GM18511 (cell line): ENCODE measurements around the gene FAM53B.
A peak's percentile ranks its signal among the peaks of the same experiment; 100 is the strongest.

Experiments used
- ATAC-seq: cut with Tn5 transposase; IDR thresholded peaks from one replicate; pipeline ENCODE4 v1.9.1; 2021; ENCODE audit warnings: mild to moderate bottlenecking, moderate library complexity; ENCODE audit not compliant: unreplicated experiment

The FAM53B gene

DNA sequence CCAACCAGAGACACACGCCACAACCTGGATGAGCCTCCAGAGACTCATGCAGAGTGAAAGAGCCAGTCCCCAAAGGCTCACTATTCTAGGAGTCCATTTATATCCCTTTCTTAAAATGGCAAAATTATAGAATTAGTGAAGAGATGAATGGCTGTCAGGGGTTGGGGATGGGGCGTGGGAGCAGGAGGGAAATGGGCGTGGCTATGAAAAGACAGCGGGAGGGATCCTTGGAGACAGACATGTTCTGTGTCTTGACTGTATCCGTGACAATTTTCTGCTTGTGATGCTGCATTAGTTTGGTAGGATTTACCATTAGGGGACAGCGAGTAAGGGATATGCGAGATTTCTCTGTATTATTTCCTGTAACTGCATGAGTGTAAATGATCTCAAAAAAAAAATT, 33.0 kb downstream of the FAM53B start:
- ATAC-seq: no peak

DNA sequence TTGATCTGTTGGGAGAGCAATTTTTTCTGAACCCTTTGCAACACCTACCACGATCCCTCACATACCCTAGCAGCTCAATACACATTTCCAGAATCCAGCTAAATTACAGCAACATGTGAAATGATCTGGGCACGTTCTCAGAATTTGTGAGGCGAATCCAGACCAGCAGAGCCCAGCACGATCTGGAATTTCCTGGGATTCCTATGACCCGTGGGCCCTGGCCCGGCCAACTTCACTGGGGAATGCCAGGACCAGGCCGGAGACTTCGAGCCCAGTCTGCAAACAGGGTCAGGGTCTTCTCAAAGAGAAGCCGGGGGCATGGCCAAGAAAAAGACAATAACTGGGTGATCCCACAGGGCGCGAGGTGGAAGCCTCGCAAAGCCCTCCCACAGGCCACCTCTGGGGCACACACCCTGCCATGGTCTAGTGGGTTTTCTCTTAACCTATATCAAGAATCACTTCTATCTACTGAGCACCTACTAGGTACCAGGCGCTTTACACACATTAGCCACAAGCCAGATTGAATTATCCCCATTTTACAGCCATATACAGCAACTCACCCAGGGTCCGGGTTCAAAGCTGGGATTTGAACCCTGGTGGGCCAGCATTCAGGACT, 33.8 kb downstream of the FAM53B start:
- no peak for ATAC-seq

DNA sequence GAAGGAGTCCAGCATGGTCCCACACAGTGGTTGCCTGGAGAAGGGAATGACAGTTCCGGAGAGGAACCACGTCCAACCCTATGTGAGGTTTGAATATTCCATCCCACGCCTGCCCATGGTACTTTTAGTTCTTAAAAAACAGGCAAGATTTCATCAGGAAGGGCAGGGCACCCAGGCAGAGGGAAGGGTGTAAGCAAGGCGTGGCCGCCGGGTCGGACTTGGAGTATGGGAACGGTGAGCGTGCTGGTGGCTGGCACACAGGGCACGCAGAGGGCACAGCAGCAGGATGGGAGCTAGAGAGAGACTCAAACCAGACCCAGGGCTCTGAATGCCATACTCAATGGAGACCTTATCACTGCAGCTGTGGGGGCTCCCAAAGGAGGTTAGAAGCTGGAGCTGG, 34.3 kb downstream of the FAM53B start:
- ATAC-seq: no peak

DNA sequence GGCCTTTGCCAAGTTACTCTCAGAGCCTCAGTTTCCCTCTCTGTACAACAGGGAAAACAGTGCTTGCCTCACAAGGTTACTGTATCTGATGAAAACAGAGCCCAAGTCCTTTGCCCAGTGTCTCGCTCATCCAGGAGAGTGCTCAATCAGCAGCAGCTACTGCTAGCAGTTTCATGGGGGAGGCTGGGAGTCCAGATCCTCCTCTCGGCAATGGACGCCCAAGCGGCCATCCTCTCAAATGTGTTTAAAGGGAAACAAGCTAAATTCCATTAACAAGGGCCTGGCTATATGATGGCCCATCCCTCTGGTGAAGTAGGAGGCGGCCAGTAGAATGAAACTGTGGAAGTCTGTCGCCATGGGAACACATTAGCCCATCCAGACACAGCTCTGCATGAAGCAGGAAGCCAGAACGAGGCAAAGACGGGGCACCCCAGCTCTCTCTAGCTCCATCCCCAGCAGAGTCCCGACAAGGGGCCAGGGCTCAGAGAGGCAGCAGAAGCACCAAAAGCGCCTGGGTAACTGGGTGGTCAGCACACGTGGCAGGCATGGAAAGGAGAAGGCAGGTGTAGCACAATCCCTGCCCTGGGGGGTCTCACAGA, 35.2 kb downstream of the FAM53B start:
- ATAC-seq: no peak

DNA sequence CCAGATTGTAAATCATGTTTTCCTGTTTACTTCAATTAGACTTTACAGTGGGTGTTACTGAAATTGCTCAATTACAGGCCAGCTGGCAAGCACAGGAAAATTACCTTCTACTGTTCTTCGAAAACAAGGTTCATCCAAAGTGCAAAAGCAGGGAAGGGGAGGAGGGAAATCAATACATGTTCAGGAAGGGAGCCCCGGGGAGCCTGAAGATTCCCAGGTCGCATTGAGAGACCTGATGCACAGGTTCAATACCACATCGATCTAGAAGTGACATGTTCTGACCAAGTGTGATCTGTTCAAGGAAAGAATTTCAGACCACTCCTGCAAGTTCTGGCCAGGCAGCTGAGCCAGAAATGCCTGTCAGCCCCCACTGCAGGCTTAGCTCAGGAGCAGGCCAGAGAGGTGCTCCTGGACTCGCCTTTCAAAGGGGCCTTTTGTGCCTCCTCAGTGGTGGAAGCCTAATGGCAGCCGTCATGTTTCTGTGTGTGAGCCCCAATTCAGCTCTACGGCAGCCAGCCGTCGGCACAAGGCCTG, 35.9 kb downstream of the FAM53B start:
- ATAC-seq: no peak

DNA sequence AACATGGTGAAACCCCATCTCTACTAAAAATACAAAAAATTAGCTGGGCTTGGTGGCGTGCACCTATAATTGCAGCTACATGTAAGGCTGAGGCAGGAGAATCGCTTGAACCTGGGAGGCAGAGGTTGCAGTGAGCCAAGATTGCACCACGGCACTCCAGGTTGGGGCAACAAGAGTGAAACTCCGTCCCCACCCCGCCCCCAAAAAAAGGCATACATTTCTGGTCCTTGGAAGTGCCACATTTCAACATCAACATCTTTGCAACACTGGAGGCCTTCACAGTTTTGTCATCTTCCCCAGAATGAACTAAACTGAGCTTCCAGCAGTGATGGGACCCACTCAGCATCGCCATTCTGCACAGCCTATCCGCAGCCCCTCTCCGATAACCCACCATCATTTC, 36.6 kb downstream of the FAM53B start:
- no peak for ATAC-seq

DNA sequence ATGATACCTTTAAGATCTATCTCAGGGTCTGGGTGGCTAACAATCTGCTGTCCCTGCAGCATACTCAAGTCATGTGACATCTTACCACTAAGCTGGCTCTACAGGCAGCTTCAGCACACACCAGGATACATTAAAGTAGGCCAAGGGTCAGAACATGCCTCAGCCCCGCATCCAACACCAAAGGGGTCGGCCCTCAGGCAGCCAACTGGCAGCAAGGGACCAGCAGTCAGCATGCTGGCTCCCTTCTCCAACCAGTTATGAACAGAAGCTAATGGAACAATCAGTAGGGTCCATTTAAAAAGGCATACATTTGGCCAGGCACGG, 37.1 kb downstream of the FAM53B start:
- ATAC-seq: no peak

DNA sequence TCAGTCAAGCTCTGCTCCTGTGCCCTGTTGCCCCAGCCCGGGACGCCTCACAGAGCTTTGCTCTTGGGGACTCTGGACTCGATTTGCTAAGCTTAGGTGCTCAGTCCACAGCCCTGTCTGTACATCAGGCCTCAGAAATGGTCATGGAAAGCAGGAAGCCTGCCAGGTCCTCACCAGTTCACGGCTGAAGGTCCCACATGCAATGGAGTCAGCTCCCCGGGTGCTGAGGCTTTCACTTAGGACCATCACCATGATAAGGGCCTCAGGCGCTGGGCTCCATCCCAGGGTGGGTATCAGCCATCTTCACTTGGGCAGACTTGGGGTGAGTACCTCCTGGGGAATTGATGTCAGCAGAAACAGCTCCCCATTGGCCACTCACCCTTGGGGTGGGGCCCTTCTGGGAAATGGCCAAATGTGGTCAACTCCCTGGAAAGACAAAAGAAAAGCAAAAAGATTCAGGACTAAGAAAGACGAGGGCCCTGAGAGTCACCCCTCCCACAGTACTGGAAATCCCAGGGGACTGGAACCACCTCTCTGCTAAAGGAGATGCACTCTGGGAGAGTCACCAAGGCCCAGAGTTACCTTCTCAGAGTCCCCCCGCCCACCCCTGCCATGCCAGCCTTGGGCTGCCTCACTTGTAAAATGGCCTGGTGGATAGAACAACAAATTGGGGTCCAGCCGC, 37.6 kb downstream of the FAM53B start:
- no peak for ATAC-seq

DNA sequence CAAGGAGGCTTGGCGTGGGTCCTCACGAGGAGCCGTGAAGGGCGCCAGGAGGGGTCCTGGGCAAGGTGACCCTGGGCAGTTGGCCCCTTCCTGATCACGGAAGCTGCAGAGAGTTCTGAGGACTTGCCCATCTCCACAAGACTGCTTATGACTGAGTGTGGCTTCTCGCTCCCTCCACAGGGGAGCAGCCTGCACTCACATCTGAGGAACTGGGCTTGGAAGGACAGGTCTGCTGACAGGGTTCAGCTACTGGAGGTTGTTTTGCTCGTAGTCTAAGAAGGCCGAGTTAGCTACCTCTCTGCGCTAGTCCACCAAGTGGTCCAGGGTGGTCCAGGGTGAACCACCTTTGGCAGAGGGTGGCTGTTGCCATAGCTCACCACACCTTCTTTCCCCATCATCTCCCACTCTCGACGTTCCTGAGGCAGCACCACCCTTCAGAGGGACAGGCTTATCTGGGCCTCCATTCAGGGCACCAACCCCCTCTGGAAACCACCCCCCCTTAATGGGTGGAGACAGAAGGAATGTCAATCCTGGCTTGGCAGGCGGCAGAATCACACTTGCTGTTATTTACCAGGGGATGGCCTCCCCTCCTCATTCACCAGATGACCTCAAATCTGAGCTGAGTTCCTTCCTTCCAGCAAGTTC, 38.2 kb downstream of the FAM53B start:
- no peak for ATAC-seq

DNA sequence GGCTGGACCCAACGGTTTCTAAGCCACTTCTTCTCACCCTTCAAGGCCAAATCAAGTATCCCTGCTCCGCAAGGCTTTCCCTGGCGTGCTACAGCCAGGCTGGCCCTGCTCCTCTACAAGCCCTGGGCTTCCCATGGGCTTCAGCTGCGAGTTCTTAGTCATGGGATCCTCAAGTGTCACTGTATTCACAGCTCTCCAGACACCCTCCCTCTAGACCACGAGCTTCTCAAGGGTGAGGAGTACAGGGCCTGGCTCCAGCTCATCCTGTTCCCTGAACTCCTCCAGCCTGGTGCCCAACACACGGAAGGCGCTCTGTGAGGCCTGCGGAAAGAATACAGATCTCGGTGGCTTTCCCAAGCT, 38.8 kb downstream of the FAM53B start:
- ATAC-seq: no peak

DNA sequence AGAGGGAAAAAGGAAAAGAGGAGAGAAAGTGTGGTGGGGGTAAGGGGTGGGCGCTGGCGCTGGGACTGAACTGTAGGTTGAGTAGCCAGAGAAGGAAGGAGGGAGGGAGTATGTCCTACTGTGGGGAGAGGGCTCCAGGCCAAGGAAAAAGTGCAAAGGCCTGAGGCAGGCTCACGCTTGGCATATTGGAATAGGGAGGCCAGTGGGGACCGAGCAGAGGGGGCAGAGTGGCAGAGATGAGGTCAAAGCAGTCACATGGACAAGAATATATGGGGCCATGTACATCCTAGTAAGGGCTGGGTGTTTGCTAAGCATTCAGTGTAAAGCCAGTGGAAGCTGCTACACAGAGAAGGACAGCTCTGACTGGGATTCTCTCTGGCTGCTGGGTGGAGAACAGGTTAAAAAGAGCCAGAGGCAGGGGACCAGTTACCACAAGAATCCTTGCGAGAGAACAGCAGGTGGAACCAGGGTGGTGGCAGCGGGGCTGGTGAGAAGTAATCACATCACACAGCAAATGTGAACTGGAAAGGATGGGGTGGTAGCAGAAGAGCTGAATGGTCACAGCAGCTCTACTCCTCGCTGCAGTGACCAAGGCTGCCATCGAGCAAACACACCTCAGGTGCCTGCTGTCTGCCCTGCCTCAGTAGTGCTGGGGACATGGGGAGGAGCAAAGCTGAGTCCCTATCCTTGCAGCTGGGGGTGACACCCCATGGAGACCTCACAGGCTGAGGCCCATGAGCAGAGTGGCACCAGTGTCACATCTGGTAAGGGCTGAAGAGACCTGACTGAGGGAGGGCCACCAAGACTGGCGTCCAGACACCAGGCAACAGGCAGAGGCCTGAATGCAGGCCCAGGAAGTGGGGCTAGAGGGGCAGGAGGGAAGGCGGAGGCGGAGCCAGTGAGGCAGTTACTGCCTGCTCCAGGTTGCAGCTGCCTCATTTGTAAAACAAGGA, 39.5 kb downstream of the FAM53B start:
- ATAC-seq: no peak

DNA sequence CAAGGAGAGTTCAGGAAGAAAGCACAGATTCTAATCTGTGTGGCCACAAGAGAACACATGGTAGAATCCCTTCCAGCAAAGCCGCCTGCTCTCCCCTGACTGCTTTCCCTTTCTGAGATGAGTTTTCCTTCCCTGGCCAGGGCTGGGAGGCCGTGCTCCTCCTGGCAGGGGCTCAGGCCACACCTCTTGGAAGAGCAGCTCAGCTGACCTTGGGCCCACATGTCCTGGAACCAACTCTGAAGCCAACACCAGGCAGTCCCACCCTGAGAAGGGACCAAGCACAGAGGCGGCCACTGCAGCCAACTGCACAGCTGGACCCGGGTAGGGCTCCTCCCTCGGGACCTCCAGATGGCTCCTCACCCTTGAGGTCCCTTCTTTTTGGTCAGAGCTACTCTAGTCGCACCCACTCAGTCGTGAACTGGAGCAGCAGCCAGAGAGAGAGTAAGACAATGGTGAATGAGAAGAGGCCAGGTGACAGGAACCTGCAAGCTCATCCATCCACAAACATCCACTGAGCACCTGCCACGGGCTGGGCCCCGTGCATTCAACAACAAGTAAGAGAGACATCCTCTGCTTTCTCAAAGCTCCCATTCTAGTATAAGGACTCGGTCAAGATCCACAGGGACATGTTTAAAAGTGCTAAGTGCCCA, 40.3 kb downstream of the FAM53B start:
- ATAC-seq: no peak

DNA sequence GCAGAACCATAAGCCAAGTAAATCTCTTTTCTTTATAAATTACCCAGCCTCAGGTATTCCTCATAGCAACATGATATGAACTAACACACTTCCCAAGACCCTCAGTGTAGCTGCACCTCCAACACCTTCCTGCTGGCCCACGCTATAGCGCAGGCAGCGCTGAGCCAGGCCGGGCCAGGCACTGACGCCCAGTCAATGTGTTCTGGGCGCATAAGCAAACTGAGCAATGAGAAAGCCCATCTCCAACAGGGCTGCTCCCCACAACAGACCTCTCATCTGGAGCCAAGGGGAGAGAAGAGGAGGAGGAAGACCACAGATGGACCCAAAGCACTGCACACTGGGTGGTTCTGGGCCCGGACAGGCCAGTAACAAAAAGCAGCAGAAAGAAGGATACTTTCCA, 40.8 kb downstream of the FAM53B start:
- ATAC-seq: no peak

DNA sequence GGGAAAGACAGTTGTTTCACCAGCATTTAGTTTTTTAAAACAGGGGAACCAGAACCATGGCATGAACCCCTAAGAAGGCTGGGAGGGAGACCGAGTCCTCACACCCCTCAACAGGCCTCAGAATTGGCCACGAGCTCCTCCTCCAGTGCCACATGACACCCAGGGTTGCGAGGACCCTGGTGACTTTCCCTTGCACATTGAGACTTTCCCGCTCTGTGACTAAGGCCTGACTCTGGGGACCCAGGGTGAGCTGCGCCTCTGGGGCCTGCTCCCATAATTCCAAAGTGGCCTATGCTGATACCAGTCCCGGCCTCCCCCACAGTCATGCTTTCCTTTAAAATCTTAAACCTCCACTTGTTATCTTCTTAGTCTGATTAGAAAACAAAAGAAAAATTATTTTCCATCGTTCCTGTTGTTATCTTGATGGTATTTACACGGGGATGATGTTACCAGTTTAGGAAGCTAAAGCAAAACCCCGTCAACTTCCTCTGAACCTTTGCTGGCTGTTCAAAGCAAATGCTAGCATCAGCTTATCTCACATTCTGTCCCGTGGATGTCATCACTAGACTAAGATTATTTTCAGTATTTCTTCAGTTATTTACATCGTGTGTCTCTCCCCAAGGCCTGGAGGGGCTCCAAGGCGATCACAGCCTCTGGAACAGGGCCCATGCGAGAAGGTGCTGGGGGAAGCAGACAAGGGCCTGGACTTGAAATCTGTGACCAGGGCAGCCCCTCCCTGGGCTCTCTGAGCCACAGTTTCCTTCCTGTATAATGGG, 42.1 kb downstream of the FAM53B start:
- no peak for ATAC-seq

DNA sequence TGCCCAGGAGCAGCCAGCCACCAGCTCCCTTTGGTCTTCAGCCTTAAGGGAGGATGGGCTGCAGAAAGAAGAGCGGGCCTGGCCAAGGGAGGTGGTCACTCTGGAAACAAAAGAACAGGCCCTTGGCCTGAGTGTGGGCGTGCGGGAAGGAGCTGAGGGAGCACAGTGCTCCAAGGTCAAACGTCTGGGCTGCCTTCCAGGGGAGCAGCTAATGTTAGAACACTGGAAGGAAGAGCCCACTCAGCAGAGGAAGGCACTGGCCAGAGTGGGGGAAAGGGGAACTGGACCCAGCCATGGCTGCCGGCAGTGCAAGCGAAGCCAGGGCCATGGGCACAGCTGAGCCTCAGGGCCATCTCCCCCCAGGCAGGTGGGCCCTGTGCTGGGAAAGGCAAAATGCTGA, 42.7 kb downstream of the FAM53B start:
- no peak for ATAC-seq

DNA sequence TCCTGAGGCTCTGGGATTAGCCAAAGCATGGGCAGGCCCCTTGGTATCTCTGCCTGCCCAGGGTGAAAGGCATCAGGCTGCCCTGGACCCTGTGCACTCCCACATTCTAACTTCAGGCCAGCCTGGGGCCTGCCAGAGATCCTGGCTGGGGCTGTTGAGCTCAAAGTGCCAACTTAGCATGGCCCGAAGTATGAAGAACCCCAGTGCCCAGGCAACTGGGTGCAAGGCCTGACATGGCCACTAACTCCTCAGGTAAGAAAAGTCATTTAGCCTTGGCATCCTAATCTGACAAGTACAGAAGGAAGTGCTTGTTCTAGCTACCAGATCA, 43.2 kb downstream of the FAM53B start:
- no peak for ATAC-seq

DNA sequence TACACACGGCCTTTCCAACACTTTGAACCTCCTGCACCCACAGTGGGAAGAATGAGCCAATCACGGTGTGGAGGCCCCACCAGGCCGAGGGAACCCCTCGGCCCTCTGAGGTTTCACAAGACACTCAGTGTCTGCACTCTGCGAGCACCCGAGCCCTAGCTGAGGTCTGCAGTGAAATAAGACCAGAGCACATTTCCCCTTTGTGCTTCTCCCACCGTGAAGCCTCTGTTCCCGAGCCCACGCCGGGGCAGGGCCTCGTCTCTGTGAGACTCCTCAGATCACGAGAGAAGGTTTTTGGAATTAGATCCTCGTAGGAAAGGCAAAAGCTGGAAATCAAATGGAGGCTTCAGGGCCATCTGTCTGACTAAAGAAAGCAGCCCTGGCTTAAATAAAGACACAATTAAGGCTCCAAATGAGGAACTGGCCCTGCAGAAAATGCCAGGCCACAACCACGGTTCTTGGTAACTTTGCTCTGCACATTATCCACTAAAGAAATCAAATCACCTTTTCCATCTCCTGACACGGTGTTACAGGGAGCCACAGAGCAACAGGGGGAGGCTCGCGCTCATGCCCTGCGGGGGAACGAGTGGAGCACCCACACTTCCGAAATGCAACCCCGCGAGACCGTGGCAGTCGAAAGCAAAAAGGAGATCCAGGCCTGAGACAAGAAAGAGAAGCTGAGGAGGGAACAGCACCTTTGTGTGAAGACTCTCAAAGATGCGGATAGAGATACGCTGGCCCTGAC, 43.7 kb downstream of the FAM53B start:
- ATAC-seq: peak; percentile 28

DNA sequence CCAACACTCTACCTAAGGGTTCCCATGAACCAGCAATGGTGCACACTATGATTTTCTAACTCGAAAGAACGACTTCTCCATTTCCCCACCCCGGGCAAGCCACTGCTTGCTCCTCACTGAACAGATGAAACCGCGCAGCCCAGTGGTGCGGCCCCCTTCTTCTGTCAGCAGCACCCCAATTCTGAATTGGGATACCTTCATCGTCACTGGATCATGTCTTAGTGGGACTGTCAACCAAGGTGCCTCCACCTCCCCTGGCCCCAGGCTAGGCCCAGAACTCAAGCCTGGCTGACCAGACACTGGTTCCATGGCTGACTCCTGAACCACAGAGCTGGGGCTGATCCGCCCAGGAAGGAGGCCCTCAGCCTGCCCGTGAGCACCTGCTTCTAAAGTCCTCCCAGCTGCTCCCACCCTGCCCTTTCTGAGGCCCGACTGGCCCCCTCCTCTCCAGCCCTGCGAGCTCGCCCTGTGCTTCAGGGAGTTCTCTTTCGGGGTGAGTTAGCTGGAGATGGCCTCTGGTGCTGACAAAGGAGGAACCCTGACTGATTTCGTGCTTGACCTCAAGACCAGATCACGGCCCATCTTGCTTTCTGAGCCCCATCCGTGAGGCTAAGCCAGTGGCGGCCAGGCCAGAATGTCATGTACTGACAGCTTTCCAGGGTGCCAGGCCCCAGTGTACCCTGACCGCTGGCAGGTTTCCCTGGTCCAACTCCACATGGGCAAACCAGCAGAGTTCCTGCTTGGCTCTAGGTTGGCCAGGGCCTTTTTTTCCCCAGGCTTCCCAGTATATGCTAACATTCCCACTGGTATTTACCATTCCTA, 44.5 kb downstream of the FAM53B start:
- ATAC-seq: no peak
